GM19043 (cell line): ENCODE data around the gene C3orf70.

Experiments
- ATAC-seq: cut with Tn5 transposase; IDR thresholded peaks from one replicate; pipeline ENCODE4 v1.9.1; 2021; ENCODE audit warnings: low read depth; ENCODE audit not compliant: unreplicated experiment

The C3orf70 gene

GRCh38 chr3:185056908-185057307, 96.0 kb downstream of the C3orf70 start:
- ATAC-seq: no peak

GRCh38 chr3:185052631-185053030, 100.2 kb downstream of the C3orf70 start:
- ATAC-seq: no peak

GRCh38 chr3:185051801-185052200, 101.1 kb downstream of the C3orf70 start:
- ATAC-seq: no peak

- ATAC-seq: no peak
Observed at GRCh38 chr3:185049710-185050109, 103.2 kb downstream of the C3orf70 start.

- no peak for ATAC-seq
Observed at GRCh38 chr3:185046603-185047002, 106.3 kb downstream of the C3orf70 start.

- no peak for ATAC-seq
Observed at GRCh38 chr3:185046164-185046515, 106.7 kb downstream of the C3orf70 start.

- ATAC-seq: no peak
Observed at GRCh38 chr3:185042312-185043050, 110.4 kb downstream of the C3orf70 start.

GRCh38 chr3:185041540-185041939, 111.3 kb downstream of the C3orf70 start:
- ATAC-seq: no peak

GRCh38 chr3:185040425-185040824, 112.4 kb downstream of the C3orf70 start:
- ATAC-seq: no peak

GRCh38 chr3:185037801-185038200, 115.1 kb downstream of the C3orf70 start:
- ATAC-seq: no peak

- ATAC-seq: no peak
Observed at GRCh38 chr3:185030951-185031350, 121.9 kb downstream of the C3orf70 start.

- ATAC-seq: no peak
Observed at GRCh38 chr3:185030399-185030798, 122.5 kb downstream of the C3orf70 start.

GRCh38 chr3:185029086-185029485, 123.8 kb downstream of the C3orf70 start:
- no peak for ATAC-seq

- ATAC-seq: no peak
Observed at GRCh38 chr3:185028121-185028520, 124.7 kb downstream of the C3orf70 start.
